Lower leg skin (tissue), 4 donors: ENCODE measurements around the gene TRIM50. TPM values are rescaled to one million over a fixed set of nuclear protein-coding genes. Genes with fewer than 3 reads are reported as not detected.
"Not testable (repeated sequence)": the region's sequence is repeated elsewhere in the genome, so short reads cannot be mapped to it uniquely, and the experiment has no call there.

Source experiments
- DNase-seq, 2 donors: peaks; one replicate each; pipeline ENCODE4 v3.0.0-alpha.2; 2019; ENCODE audit warnings: low spot score in 2 of 2
- H3K4me3 ChIP-seq: fragments of 200-600 bp; sonication (generic); 2 replicates; pipeline ENCODE4 v1.5.1; 2017; ENCODE audit warnings: mild to moderate bottlenecking, low read depth; ENCODE audit not compliant: poor library complexity, severe bottlenecking
- CTCF ChIP-seq, 3 donors: fragments of 450-650 bp; IDR thresholded peaks; one replicate each; pipeline ENCODE4 v1.5.1; 2016; ENCODE audit warnings: antibody characterized with exemption in 3 of 3, mild to moderate bottlenecking in 3 of 3, moderate library complexity in 2 of 3
- POLR2A ChIP-seq, 2 donors: fragments of 450-650 bp; IDR thresholded peaks; one replicate each; pipeline ENCODE4 v1.6.1; 2016 to 2017; ENCODE audit warnings: antibody characterized with exemption in 2 of 2, mild to moderate bottlenecking in 1 of 2, moderate library complexity in 1 of 2
- WGBS, 2 donors: methylation state at CpG; one replicate each; pipeline ENCODE4 v1.1.5; 2018; 5-methylcytosine and 5-hydroxymethylcytosine counted together
- intact Hi-C: fragments of 100-400 bp; cut with DNase I; formaldehyde crosslinking; loops from one replicate; pipeline ENCODE4 v1.15.0; 2023; ENCODE audit warnings: low total_unique reads
- total RNA-seq, 4 donors: library from RNA; depleted of rRNA; stranded (reverse); fragments of >200 nt; gene quantifications; one replicate each; pipeline ENCODE4 v1.1.0, GENCODE V29; 2016

The TRIM50 gene
- under 1 TPM in 1 of 4 donors, not detected in 3; 0.39 TPM for total RNA-seq

GRCh38 chr7:73327922-73328321, at the start of gene TRIM50, which contains the start of gene FKBP6:
Gene TRIM50, minus strand, starts transcription at chr7:73328082. Its CDS starts 3,295 bp downstream, at chr7:73324787.
Gene FKBP6, plus strand, starts transcription at chr7:73328161. Its CDS starts 268 bp downstream, at chr7:73328429.
- WGBS, 2 donors: 94% methylated on average over 40 to 43 of the region's 43 CpGs
- H3K4me3 ChIP-seq, intact Hi-C loops, DNase-seq: not testable (repeated sequence)

- TF ChIP-seq CTCF (IDR thresholded peaks at IDR 0.05): no peak
- no peak overlapping the region for H3K4me3 ChIP-seq
- intact Hi-C loops: no loop called here
- 75 to 80% methylated on average over 19 to 20 of the region's 20 CpGs for WGBS, 2 donors
- DNase-seq: no peak
Measured at GRCh38 chr7:73376671-73377412, 49.0 kb upstream of the TRIM50 start.

GRCh38 chr7:73376262-73376661, 48.4 kb upstream of the TRIM50 start:
- DNase-seq, H3K4me3 ChIP-seq, intact Hi-C loops: not testable (repeated sequence)
- WGBS, 2 donors: 84 to 88% methylated on average over 4 of the region's 4 CpGs

- no peak overlapping the region for H3K4me3 ChIP-seq
- intact Hi-C loops: no loop called here
- WGBS, 2 donors: 80 to 83% methylated on average over 13 of the region's 13 CpGs
- DNase-seq: no peak
- no peak for TF ChIP-seq POLR2A (IDR thresholded peaks at IDR 0.05)
- no peak for TF ChIP-seq CTCF (IDR thresholded peaks at IDR 0.05)
Measured at GRCh38 chr7:73373741-73374140, 45.9 kb upstream of the TRIM50 start.

GRCh38 chr7:73369622-73370021, 41.7 kb upstream of the TRIM50 start:
- no peak for TF ChIP-seq POLR2A (IDR thresholded peaks at IDR 0.05)
- H3K4me3 ChIP-seq: no peak overlapping the region
- intact Hi-C loops: no loop called here
- WGBS, 2 donors: 90 to 91% methylated on average over 9 of the region's 9 CpGs
- DNase-seq: no peak

GRCh38 chr7:73369009-73369408, 41.1 kb upstream of the TRIM50 start:
- 83 to 86% methylated on average over 11 of the region's 11 CpGs for WGBS, 2 donors
- intact Hi-C loops: no loop called here
- DNase-seq: no peak
- TF ChIP-seq POLR2A (IDR thresholded peaks at IDR 0.05): no peak
- no peak for TF ChIP-seq CTCF (IDR thresholded peaks at IDR 0.05)
- no peak overlapping the region for H3K4me3 ChIP-seq

GRCh38 chr7:73366990-73367389, 39.1 kb upstream of the TRIM50 start:
- WGBS, 2 donors: 70 to 81% methylated on average over 12 of the region's 12 CpGs
- TF ChIP-seq POLR2A (IDR thresholded peaks at IDR 0.05): no peak
- no peak overlapping the region for H3K4me3 ChIP-seq
- DNase-seq: no peak
- intact Hi-C loops: no loop called here

- TF ChIP-seq POLR2A (IDR thresholded peaks at IDR 0.05) (no peak), CTCF (IDR thresholded peaks at IDR 0.05) (no peak)
- intact Hi-C loops: no loop called here
- WGBS, 2 donors: 92 to 93% methylated on average over 11 of the region's 11 CpGs
- no peak overlapping the region for H3K4me3 ChIP-seq
- no peak for DNase-seq
Measured at GRCh38 chr7:73366127-73366526, 38.2 kb upstream of the TRIM50 start.
